ENCODE results near the gene MLST8.

GRCh38 chr16:2187212-2187611 is 18.0 kb upstream of the MLST8 start:
- TF ChIP-seq GATA2 (IDR thresholded peaks at IDR 0.05; ENCODE audit: low read depth, low read length) (no peak), GATA3 (IDR thresholded peaks at IDR 0.05; ENCODE audit: low read depth, low read length) (no peak)
